Cardiac septum (tissue), 1 donor: Measurements from ENCODE around the gene FAM163B. TPM values are rescaled to one million over a fixed set of nuclear protein-coding genes. Genes with fewer than 3 reads are reported as not detected.

Source experiments
- DNase-seq: peaks from one replicate; pipeline ENCODE4 v3.0.0-alpha.2; 2020; ENCODE audit warnings: low spot score
- intact Hi-C: fragments of 100-400 bp; cut with DNase I; formaldehyde crosslinking; loops from one replicate; pipeline ENCODE4 v1.14.0; 2022
- total RNA-seq: library from RNA; stranded (reverse); fragmentation: NEBNext Ultra II Directional; extraction: Animal tissue kit (Norgen Biotek cat#: 25700); gene quantifications from one replicate; pipeline ENCODE4 v1.2.1, GENCODE V29; 2021
- donor health status: DM: no; HTN: no; CAD: no.

FAM163B gene
- total RNA-seq, 1 donor from 2014 or later: not detected

- DNase-seq: peak; percentile 85
- intact Hi-C loops: loop anchor here (2.0 kb wide), 1 partner anchor 18 kb away; no protein-coding TSS in a partner anchor
Measured at GRCh38 chr9:133538851-133539833, 70.0 kb downstream of the FAM163B start.

GRCh38 chr9:133538176-133538575 lies 71.0 kb downstream of the FAM163B start:
- DNase-seq: no peak
- intact Hi-C loops: loop anchor here (2.0 kb wide), 1 partner anchor 19 kb away; no protein-coding TSS in a partner anchor

- intact Hi-C loops: no loop called here
- DNase-seq: no peak
Measured at GRCh38 chr9:133537257-133537656, 71.9 kb downstream of the FAM163B start.

- intact Hi-C loops: no loop called here
- DNase-seq: no peak
Measured at GRCh38 chr9:133536536-133536935, 72.7 kb downstream of the FAM163B start.

GRCh38 chr9:133536080-133536479 lies 73.1 kb downstream of the FAM163B start:
- no peak for DNase-seq
- intact Hi-C loops: no loop called here

GRCh38 chr9:133535306-133535877 lies 73.8 kb downstream of the FAM163B start:
- intact Hi-C loops: no loop called here
- no peak for DNase-seq

- intact Hi-C loops: loop anchor here (5.0 kb wide), 1 partner anchor 38 kb away; no protein-coding TSS in a partner anchor
- peak; percentile 85 for DNase-seq
Measured at GRCh38 chr9:133534346-133535291, 74.6 kb downstream of the FAM163B start, which contains the start of gene ADAMTSL2. Gene ADAMTSL2, plus strand, starts transcription at chr9:133534704. Its CDS starts 2,009 bp downstream, at chr9:133536713.

- no peak for DNase-seq
- intact Hi-C loops: loop anchor here (2.0 to 5.0 kb wide), 2 partner anchors 38 to 193 kb away; no protein-coding TSS in a partner anchor
Measured at GRCh38 chr9:133533857-133534256, 75.3 kb downstream of the FAM163B start.

- intact Hi-C loops: loop anchor here (2.0 to 5.0 kb wide), 2 partner anchors 39 to 194 kb away; no protein-coding TSS in a partner anchor
- no peak for DNase-seq
Measured at GRCh38 chr9:133532937-133533668, 76.1 kb downstream of the FAM163B start.

- no peak for DNase-seq
- intact Hi-C loops: loop anchor here (5.0 kb wide), 1 partner anchor 41 kb away; no protein-coding TSS in a partner anchor
Measured at GRCh38 chr9:133531293-133531692, 77.9 kb downstream of the FAM163B start.

- no peak for DNase-seq
- intact Hi-C loops: loop anchor here (5.0 kb wide), 1 partner anchor 42 kb away; no protein-coding TSS in a partner anchor
Measured at GRCh38 chr9:133529874-133530273, 79.3 kb downstream of the FAM163B start.

- intact Hi-C loops: no loop called here
- DNase-seq: no peak
Measured at GRCh38 chr9:133529457-133529856, 79.7 kb downstream of the FAM163B start.

- no peak for DNase-seq
- intact Hi-C loops: no loop called here
Measured at GRCh38 chr9:133528876-133529241, 80.3 kb downstream of the FAM163B start.

- intact Hi-C loops: no loop called here
- DNase-seq: no peak
Measured at GRCh38 chr9:133528001-133528875, 81.0 kb downstream of the FAM163B start.

GRCh38 chr9:133527444-133527920 lies 81.7 kb downstream of the FAM163B start:
- intact Hi-C loops: no loop called here
- no peak for DNase-seq
